SKM-1 treated with dmso at 0.1 percent for 144 hours (cell line): ENCODE measurements around the gene ZNF518A.
"Not testable (repeated sequence)": the region's sequence is repeated elsewhere in the genome, so short reads cannot be mapped to it uniquely, and the experiment has no call there.

ENCODE experiments used
- DNase-seq: peaks from one replicate; lab custom pipeline; 2025; ENCODE audit not compliant: unreplicated experiment; lab: John Stamatoyannopoulos, UW

Gene ZNF518A

DNA sequence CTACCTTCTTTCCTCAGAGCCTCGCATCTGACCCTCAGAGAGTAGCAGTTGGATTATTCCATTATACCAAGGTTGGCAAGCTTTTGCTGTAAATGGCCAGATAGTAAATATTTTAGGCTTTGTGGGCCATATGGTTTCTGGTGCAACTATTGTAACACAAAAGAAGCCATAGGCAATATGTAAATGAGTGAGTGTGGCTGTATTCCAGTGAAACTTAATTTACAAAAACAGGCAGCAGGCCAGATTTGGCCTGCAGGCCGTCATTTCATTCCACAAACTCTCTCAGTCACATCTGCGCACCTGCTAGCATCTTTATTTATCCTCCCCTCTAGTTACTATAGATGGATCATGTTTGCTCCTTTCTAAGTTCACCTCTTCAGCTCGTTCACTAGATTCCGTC, 6.7 kb downstream of the ZNF518A start:
- DNase-seq, result no peak

DNA sequence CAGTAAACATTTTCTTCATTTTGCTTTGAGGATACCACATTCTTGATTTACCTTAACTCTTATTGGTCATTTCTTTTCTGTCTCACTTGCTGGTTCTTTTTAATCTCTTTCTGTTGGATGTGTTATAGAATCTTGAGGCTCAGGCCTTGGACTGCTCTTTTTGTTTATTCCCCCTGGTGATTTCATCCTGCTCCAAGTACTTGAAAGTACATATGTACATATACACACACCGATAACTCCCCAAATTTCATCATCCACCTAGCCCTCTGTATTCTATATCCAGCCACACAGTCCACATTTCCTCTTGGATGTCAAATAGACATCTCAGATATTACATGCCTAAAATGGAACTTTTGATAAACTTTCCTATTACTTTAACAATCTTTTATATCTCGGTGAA, 7.5 kb downstream of the ZNF518A start:
- no peak for DNase-seq

DNA sequence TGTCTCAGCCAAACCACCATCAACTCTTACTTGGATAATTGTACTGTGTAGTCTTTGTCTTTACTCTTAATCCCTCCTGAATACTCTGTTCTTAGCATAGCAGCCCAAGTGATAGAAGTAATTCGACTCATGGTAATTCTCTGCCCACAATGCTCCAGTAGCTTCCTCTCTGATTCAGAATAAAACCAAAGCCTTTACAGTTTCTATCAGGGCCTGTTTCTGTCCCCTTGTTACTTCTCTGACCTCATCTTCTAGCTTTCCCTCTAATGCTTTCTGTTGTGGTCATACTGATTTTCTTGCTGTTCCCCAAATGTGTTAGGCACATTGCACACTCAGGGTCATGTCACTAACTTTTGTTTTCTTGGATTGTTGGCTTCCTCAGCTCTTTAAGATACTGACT, 8.0 kb downstream of the ZNF518A start:
- DNase-seq, result no peak

DNA sequence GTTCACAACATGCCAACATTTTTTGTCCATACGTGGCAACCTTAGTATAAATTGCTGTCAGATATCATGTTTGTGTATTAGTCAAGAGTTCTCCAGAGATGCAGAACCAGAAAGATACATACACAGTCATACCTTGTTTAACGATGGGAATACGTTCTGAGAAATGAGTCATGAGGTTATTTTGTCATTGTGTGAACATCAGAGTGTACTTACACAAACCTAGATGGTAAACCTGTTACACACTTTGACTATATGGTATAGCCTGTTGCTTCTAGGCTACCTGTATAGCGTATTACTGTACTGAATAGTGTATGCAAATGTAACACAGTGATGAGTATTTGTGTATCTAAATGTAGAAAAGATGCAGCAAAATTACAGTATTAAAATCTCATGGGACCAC, 22.3 kb downstream of the ZNF518A start:
- no peak for DNase-seq

DNA sequence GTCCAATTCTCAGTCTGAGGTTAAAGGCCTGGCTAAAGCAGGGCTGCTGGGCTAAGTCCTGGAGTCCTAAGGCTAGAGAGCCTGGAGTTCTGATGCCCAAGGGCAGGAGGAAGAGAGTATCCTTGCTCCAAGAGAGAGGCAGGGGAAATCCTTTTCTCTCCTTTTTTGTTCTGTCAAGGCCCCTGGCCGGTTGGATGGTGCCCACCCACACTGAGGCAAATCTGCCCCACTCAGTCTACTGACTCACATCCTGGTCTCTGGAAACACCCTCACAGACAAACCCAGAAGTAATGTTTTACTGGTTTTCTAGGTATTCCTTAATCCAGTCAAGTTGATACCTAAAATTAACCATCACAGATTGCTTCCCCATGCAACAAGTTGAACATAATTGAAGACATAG, 23.0 kb downstream of the ZNF518A start:
- no peak for DNase-seq

DNA sequence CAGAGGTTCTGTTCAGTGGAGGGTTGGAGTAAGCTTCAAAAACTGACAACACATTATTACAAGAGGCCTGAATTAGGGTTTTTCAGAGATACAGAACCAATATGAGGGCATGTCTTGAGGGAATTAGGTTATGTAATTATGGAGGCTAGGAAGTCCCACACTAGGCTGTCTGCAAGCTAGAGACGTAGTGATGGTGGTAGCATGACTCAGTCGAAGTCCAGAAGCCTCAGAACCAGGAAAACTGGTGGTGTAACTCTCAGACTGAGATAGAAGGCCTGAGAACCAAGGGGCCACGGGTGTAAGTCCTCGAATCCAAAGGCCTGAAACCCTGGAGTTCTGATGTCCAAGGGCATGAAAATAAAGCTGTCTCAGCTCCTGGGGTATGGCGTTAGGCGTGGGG, 35.6 kb downstream of the ZNF518A start:
- DNase-seq, result no peak

DNA sequence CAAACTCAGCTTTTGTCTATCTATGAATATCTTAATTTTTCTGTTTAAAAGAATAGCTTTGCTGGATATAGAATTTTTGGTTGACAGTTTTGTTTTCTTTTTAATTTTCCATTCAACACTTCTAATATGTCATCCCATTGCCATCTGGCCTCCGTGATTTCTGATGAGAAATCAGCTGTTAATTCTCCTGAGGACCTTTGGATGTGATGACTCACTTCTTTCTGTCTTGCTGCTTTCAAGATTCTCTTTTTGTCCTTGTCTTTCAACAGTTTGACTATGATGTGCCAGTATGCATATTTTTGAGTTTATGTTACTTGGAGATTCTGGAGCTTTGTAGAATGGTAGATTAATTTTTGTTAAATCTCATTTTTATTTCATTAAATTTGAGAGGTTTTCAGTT, 38.4 kb downstream of the ZNF518A start:
- DNase-seq, result no peak

GRCh38 chr10:96170230-96170629, 40.1 kb downstream of the ZNF518A start:
- DNase-seq, result no peak

- no peak for DNase-seq
These were observed 42.6 kb downstream of the ZNF518A start for GRCh38 chr10:96172666-96173065.

- DNase-seq, result peak; percentile 5
These were observed 46.9 kb downstream of the ZNF518A start for GRCh38 chr10:96176985-96177384.

- DNase-seq, result no peak
These were observed 58.3 kb downstream of the ZNF518A start for GRCh38 chr10:96188421-96188820.

GRCh38 chr10:96188916-96189315, 58.8 kb downstream of the ZNF518A start:
- no peak for DNase-seq

DNA sequence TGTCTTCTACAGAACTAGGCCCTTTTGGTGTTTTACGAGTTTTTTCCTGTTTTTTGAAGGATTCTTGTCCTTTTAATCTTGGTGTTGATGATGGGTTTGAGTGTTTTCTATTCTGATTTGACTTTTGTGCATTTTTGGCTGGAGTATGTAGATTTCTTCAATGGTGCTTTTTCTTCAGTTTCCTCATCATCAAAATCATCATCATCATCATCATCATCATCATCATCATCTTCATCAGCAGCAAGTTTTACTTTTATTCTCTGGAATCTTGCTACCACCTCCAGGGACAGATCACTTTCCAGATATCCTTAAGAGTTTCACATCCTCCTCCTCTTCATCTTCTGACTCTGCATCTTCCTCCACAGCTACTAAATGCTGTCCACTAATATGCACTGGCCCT, 59.4 kb downstream of the ZNF518A start:
- DNase-seq, result not testable (repeated sequence)

- no peak for DNase-seq
These were observed 71.4 kb downstream of the ZNF518A start for GRCh38 chr10:96201525-96201924.

GRCh38 chr10:96205580-96205979, 75.5 kb downstream of the ZNF518A start:
- no peak for DNase-seq

GRCh38 chr10:96208271-96208670, 78.2 kb downstream of the ZNF518A start:
- no peak for DNase-seq

- no peak for DNase-seq
These were observed 78.8 kb downstream of the ZNF518A start for GRCh38 chr10:96208946-96209345.

DNA sequence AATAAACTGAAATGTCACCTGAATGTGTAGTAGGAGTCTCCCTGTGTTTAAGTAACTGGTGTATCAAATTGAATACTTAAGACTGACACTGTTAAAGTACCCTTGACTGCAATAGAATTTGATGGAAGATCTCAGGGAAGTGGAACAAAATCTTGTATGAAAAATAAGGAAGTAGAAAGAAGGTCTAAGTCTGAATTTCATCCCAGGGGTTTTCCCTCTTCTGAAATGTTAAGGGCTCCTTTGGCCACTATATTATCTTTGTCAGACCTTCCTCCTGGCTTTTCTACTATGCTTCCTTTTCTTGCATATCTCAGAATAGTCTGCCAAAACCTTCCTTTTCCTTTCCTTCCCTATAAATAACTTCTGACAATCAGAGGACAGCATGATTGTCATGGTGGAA, 81.7 kb downstream of the ZNF518A start:
- no peak for DNase-seq

DNA sequence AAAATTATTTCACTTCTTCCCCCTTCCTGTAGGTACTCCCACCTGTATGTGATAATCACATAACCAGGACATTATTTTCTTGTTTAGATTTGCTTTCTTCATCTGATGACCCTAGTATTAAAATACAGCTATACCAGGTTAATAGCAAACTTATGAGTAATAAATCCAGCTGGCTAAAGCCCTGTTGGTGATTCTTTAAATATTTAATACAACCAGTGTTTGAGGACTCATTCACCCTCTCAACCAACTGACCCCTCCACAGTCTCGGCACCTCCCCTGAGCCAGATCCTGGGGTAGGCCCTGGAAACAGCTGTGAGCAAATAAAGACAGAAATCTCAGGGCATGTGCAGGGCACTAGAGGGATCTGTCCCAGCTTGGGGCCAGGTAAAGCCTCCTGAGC, 82.8 kb downstream of the ZNF518A start:
- DNase-seq, result no peak
